HCT116 (cell line): ENCODE results near the gene UBE2J2. TPM values are rescaled to one million over a fixed set of nuclear protein-coding genes. Genes with fewer than 3 reads are reported as not detected.

Experiments
- ATAC-seq: fragments of 200-7000 bp; cut with Tn5 transposase; 2 replicates; pipeline ENCODE4 v1.9.1; 2020; ENCODE audit warnings: mild to moderate bottlenecking, moderate library complexity
- BruUV-seq: library from RNA; stranded (reverse); fragments of 400-500 nt; replicated peaks from 2 replicates; lab custom pipeline; 2021; lab: Mats Ljungman, UMichigan
- CTCF ChIA-PET: fragments of 300-600 bp; sonication (Branson Sonifier 250); formaldehyde crosslinking; loops from one replicate; lab custom pipeline; 2021; ENCODE audit warnings: antibody characterized with exemption; lab: Charles Lee
- POLR2A ChIA-PET: fragments of 300-600, 350-600 bp; sonication (Branson Sonifier 250); formaldehyde crosslinking; loops from one replicate; lab custom pipeline; 2021; ENCODE audit warnings: antibody characterized with exemption; lab: Charles Lee
- RAD21 ChIA-PET, 2 experiments: fragments of 300-600 bp; sonication (Branson Sonifier 250); formaldehyde crosslinking; loops; one replicate each; lab custom pipeline; 2023; ENCODE audit warnings: low total read pairs in 2 of 2; ENCODE audit not compliant: uncharacterized antibody in 2 of 2, unreplicated experiment in 2 of 2, low non-redundant PET in 1 of 2; lab: Charles Lee
- DNase-seq: peaks from one replicate; pipeline ENCODE4 v3.0.0-alpha.2; 2010; ENCODE audit warnings: low read depth, low spot score
- H2AFZ ChIP-seq: fragments of 200-600 bp; shearing (Covaris generic), sonication (generic); 2 replicates; pipeline ENCODE4 v1.6.1; 2017; ENCODE audit warnings: low read depth, mixed run types, mixed read lengths, antibody characterized with exemption, low read length; ENCODE audit not compliant: poor library complexity, severe bottlenecking
- H3K27ac ChIP-seq: 2 replicates; pipeline ENCODE4 v1.5.1; 2012; ENCODE audit warnings: low read depth, low read length
- H3K27me3 ChIP-seq: fragments of 200-600 bp; sonication (generic); 2 replicates; pipeline ENCODE4 v1.6.1; 2016; ENCODE audit warnings: mixed run types, low read length, mixed read lengths; ENCODE audit not compliant: insufficient read depth
- H3K36me3 ChIP-seq, 2 experiments: fragments of 200-500 bp in 1 of 2; fragments of 200-600 bp in 1 of 2; sonication (Bioruptor generic) in 1 of 2; sonication (generic) in 1 of 2; 2 replicates each; pipeline versions ENCODE4 v1.5.1 to v1.6.1; 2014 to 2016; ENCODE audit warnings: low read length in 2 of 2, inconsistent platforms in 1 of 2, mixed read lengths in 1 of 2, mixed run types in 1 of 2; ENCODE audit not compliant: insufficient read depth in 2 of 2, control insufficient read depth in 1 of 2
- H3K4me1 ChIP-seq, 2 experiments: fragments of 200-600 bp in 1 of 2; sonication (generic) in 1 of 2; 2 replicates each; pipeline versions ENCODE4 v1.5.1 to v1.6.1; 2012 to 2017; ENCODE audit warnings: low read length in 2 of 2, inconsistent platforms in 1 of 2, mild to moderate bottlenecking in 1 of 2, mixed read lengths in 1 of 2, mixed run types in 1 of 2, moderate library complexity in 1 of 2; ENCODE audit not compliant: insufficient read depth in 2 of 2, control insufficient read depth in 1 of 2
- H3K4me2 ChIP-seq: fragments of 200-600 bp; sonication (generic); 2 replicates; pipeline ENCODE4 v1.6.1; 2017; ENCODE audit warnings: mixed run types, low read length, mixed read lengths
- H3K4me3 ChIP-seq, 2 experiments: fragments of 200-600 bp in 1 of 2; sonication (generic) in 1 of 2; replicated peaks in 1 of 2; 2 replicates each; pipeline ENCODE4 v1.5.1; 2011 to 2016; ENCODE audit warnings: low read length in 2 of 2, control low read depth in 1 of 2, low read depth in 1 of 2, mild to moderate bottlenecking in 1 of 2, mixed read lengths in 1 of 2, mixed run types in 1 of 2
- H3K79me2 ChIP-seq: fragments of 200-600 bp; sonication (generic); 2 replicates; pipeline ENCODE4 v1.6.1; 2017; ENCODE audit warnings: mild to moderate bottlenecking, mixed run types, low read length, moderate library complexity, mixed read lengths; ENCODE audit not compliant: insufficient read depth
- H3K9ac ChIP-seq: fragments of 200-600 bp; sonication (generic); 2 replicates; pipeline ENCODE4 v1.6.1; 2016; ENCODE audit warnings: low read length, mixed read lengths
- H3K9me2 ChIP-seq: fragments of 200-600 bp; sonication (generic), shearing (Covaris generic); 2 replicates; pipeline ENCODE4 v1.6.1; 2017; ENCODE audit warnings: mixed run types, mild to moderate bottlenecking, moderate library complexity; ENCODE audit not compliant: insufficient read depth
- H3K9me3 ChIP-seq, 2 experiments: fragments of 200-500 bp in 1 of 2; fragments of 200-600 bp in 1 of 2; sonication (Bioruptor generic) in 1 of 2; sonication (generic) in 1 of 2; 2 replicates each; pipeline ENCODE4 v1.6.1; 2014 to 2017; ENCODE audit warnings: low read length in 2 of 2, mixed read lengths in 2 of 2, inconsistent platforms in 1 of 2, low read depth in 1 of 2, mild to moderate bottlenecking in 1 of 2, mixed run types in 1 of 2, moderate library complexity in 1 of 2; ENCODE audit not compliant: control insufficient read depth in 1 of 2, insufficient read depth in 1 of 2
- H4K20me1 ChIP-seq: fragments of 200-600 bp; sonication (generic), shearing (Covaris generic); 2 replicates; pipeline ENCODE4 v1.6.1; 2017; ENCODE audit warnings: mixed run types, mild to moderate bottlenecking, moderate library complexity; ENCODE audit not compliant: insufficient read depth
- ATF3 ChIP-seq: IDR thresholded peaks from 2 replicates; pipeline ENCODE4 v1.6.1; 2012
- ELF1 ChIP-seq: IDR thresholded peaks from 2 replicates; pipeline ENCODE4 v1.6.1; 2012; ENCODE audit warnings: low read depth, borderline replicate concordance
- EZH2 ChIP-seq: fragments of 200-600 bp; sonication (generic); IDR thresholded peaks from 2 replicates; pipeline ENCODE4 v1.6.1; 2017; ENCODE audit warnings: antibody characterized with exemption, mixed run types
- FOSL1 ChIP-seq: IDR thresholded peaks from 2 replicates; pipeline ENCODE4 v1.6.1; 2012; ENCODE audit warnings: low read depth
- JUND ChIP-seq: IDR thresholded peaks from 2 replicates; pipeline ENCODE4 v1.6.1; 2012
- MAX ChIP-seq: IDR thresholded peaks from 2 replicates; pipeline ENCODE4 v1.6.1; 2012
- POLR2A ChIP-seq: IDR thresholded peaks from 2 replicates; pipeline ENCODE4 v1.7.0; 2011; ENCODE audit warnings: borderline replicate concordance; ENCODE audit not compliant: insufficient read depth, insufficient read length; ENCODE audit errors: extremely low read depth
- POLR2AphosphoS5 ChIP-seq: IDR thresholded peaks from 2 replicates; pipeline ENCODE4 v1.6.1; 2011; ENCODE audit warnings: mild to moderate bottlenecking, low read depth, low read length, moderate library complexity
- REST ChIP-seq: IDR thresholded peaks from 2 replicates; pipeline ENCODE4 v1.6.1; 2012; ENCODE audit warnings: low read depth
- SP1 ChIP-seq: IDR thresholded peaks from 2 replicates; pipeline ENCODE4 v1.6.1; 2012; ENCODE audit warnings: low read depth
- SRF ChIP-seq: IDR thresholded peaks from 2 replicates; pipeline ENCODE4 v1.6.1; 2012; ENCODE audit warnings: low read depth
- TCF7L2 ChIP-seq: IDR thresholded peaks from 2 replicates; pipeline ENCODE4 v1.7.0; 2011; ENCODE audit warnings: borderline replicate concordance, inconsistent platforms; ENCODE audit not compliant: insufficient read depth, insufficient read length; ENCODE audit errors: extremely low read depth
- ZFX ChIP-seq: fragments of 450-650 bp; IDR thresholded peaks from 2 replicates; pipeline ENCODE4 v1.6.1; 2017
- intact Hi-C: fragments of 100-400 bp; cut with micrococcal nuclease; formaldehyde crosslinking; loops from 2 replicates; pipeline ENCODE4 v1.10.0; 2022
- total RNA-seq: library from RNA; stranded (reverse); gene quantifications from one replicate; pipeline ENCODE4 v1.2.1, GENCODE V29; 2021; ENCODE audit not compliant: unreplicated experiment

Gene UBE2J2
- total RNA-seq, 1 experiment from 2014 or later = 67.7 TPM

- ATAC-seq (peak; percentile 78), DNase-seq (no peak)
- peaks cover 14 to 34% of the 10 kb centered on the region in 2 experiments for H3K4me1 ChIP-seq
- no peaks in the 10 kb centered on the region for H3K27me3 ChIP-seq
- intact Hi-C loops = no loop called here
- ChIA-PET CTCF (no interaction called here), POLR2A (no interaction called here), RAD21 (interaction anchor here in 1 of 2 experiments (0.6 kb wide), 1 partner anchor 81 kb away, joined by 3 read pairs; no protein-coding TSS in a partner anchor)
- no peaks in the 10 kb centered on the region for H4K20me1 ChIP-seq
- H2AFZ ChIP-seq = no peak overlapping the region
- BruUV-seq = no TSS peak
- H3K4me2 ChIP-seq = peak overlapping the region; percentile 36; the same call in 1 of the 2 replicates
- H3K4me3 ChIP-seq = no peak overlapping the region
- TF ChIP-seq SRF = no peak
- TF ChIP-seq EZH2 = no peak
- no peak for TF ChIP-seq SP1
- no peak for TF ChIP-seq ZFX
- no peak for TF ChIP-seq FOSL1
- TF ChIP-seq ATF3 = no peak
- TF ChIP-seq ELF1 = no peak
- H3K9me2 ChIP-seq = no peaks in the 10 kb centered on the region
- H3K27ac ChIP-seq = peak overlapping the region; percentile 43; the same call in 1 of the 2 replicates
- H3K79me2 ChIP-seq = no peaks in the 10 kb centered on the region
- no peaks in the 10 kb centered on the region for H3K9me3 ChIP-seq
- H3K36me3 ChIP-seq = no peaks in the 10 kb centered on the region
- no peak overlapping the region for H3K9ac ChIP-seq
Observed at GRCh38 chr1:1293263-1294249, 19.9 kb upstream of the UBE2J2 start.

GRCh38 chr1:1292851-1293250 is 19.2 kb upstream of the UBE2J2 start:
- H3K9ac ChIP-seq = no peak overlapping the region
- no peaks in the 10 kb centered on the region for H3K36me3 ChIP-seq
- POLR2A ChIA-PET = no interaction called here
- no peak overlapping the region for H3K4me2 ChIP-seq
- BruUV-seq = no TSS peak
- DNase-seq (no peak), ATAC-seq (no peak)
- no peak overlapping the region for H3K4me3 ChIP-seq
- no peaks in the 10 kb centered on the region for H3K9me3 ChIP-seq
- no peak overlapping the region; the same call in 1 of the 2 replicates for H3K27ac ChIP-seq
- no peaks in the 10 kb centered on the region for H3K27me3 ChIP-seq
- CTCF ChIA-PET = interaction anchor here (1.6 to 2.8 kb wide), 2 partner anchors 171 to 308 kb away, joined by 8 to 30 read pairs; no protein-coding TSS in a partner anchor
- intact Hi-C loops = no loop called here
- H3K9me2 ChIP-seq = no peaks in the 10 kb centered on the region
- H3K79me2 ChIP-seq = no peaks in the 10 kb centered on the region
- H3K4me1 ChIP-seq = peaks cover 14 to 34% of the 10 kb centered on the region in 2 experiments
- H4K20me1 ChIP-seq = no peaks in the 10 kb centered on the region
- no peak overlapping the region for H2AFZ ChIP-seq
- RAD21 ChIA-PET = no interaction called here
- no peak for TF ChIP-seq JUND
- TF ChIP-seq ATF3 = no peak
- TF ChIP-seq TCF7L2 = no peak
- no peak for TF ChIP-seq REST
- no peak for TF ChIP-seq POLR2A
- no peak for TF ChIP-seq MAX
- TF ChIP-seq POLR2AphosphoS5 = no peak
